ENCODE measurements around the gene IGSF3. TPM values are rescaled to one million over a fixed set of nuclear protein-coding genes. Genes with fewer than 3 reads are reported as not detected.

Gene IGSF3
- total and polyA plus RNA-seq, 2 of the 13 experiments (the other 11 are each of a cell fraction or from before 2014, with no cell fraction given): 0.11 to 0.16 TPM

GRCh38 chr1:116538544-116538943, 129.0 kb downstream of the IGSF3 start (continued):
- TF ChIP-seq THAP9 (CRISPR knock-in tag; IDR thresholded peaks at IDR 0.05; ENCODE audit: borderline replicate concordance): no peak
- TF ChIP-seq RBFOX2 (IDR thresholded peaks at IDR 0.05; ENCODE audit: low read depth, low read length): no peak
- no peak for TF ChIP-seq PAF1 (CRISPR knock-in tag; IDR thresholded peaks at IDR 0.05)
- TF ChIP-seq ZNF251 (CRISPR knock-in tag; IDR thresholded peaks at IDR 0.05): no peak
- TF ChIP-seq HNF4A (CRISPR knock-in tag; IDR thresholded peaks at IDR 0.05): peak; percentile 53
- peak; percentile 98 for TF ChIP-seq FOSL2 (CRISPR knock-in tag; IDR thresholded peaks at IDR 0.05)
- no peak for TF ChIP-seq ARNTL (CRISPR knock-in tag; IDR thresholded peaks at IDR 0.05)
- no peak for TF ChIP-seq SP5 (CRISPR knock-in tag; IDR thresholded peaks at IDR 0.05; ENCODE audit: borderline replicate concordance, low read depth)
- TF ChIP-seq CTCF (CRISPR knock-in tag; IDR thresholded peaks at IDR 0.05): no peak
- TF ChIP-seq ZBTB7B (CRISPR knock-in tag; IDR thresholded peaks at IDR 0.05): no peak
- no peak for TF ChIP-seq ZNF780A (CRISPR knock-in tag; IDR thresholded peaks at IDR 0.05)
- TF ChIP-seq MYPOP (CRISPR knock-in tag; IDR thresholded peaks at IDR 0.05): no peak
- TF ChIP-seq SAP130 (CRISPR knock-in tag; IDR thresholded peaks at IDR 0.05; ENCODE audit: low read depth): peak; percentile 71
- no peak for TF ChIP-seq MAZ (IDR thresholded peaks at IDR 0.05; ENCODE audit: borderline replicate concordance, low read depth, low read length)
- no peak for TF ChIP-seq MAZ (CRISPR knock-in tag; IDR thresholded peaks at IDR 0.05; ENCODE audit: low read depth)
- peak; percentile 57 for TF ChIP-seq ONECUT2 (CRISPR knock-in tag; IDR thresholded peaks at IDR 0.05)
- TF ChIP-seq IKZF5 (CRISPR knock-in tag; IDR thresholded peaks at IDR 0.05): no peak
- TF ChIP-seq ATF7 (IDR thresholded peaks at IDR 0.05): peak; percentile 53; the same call in 1 of the 2 replicates
- no peak for TF ChIP-seq ATF7 (CRISPR knock-in tag; IDR thresholded peaks at IDR 0.05)
- no peak for TF ChIP-seq HNF1A (IDR thresholded peaks at IDR 0.05; ENCODE audit: low read depth)
- no peak for TF ChIP-seq HNF1A (CRISPR knock-in tag; IDR thresholded peaks at IDR 0.05; ENCODE audit: borderline replicate concordance)
- TF ChIP-seq SALL1 (CRISPR knock-in tag; IDR thresholded peaks at IDR 0.05): peak; percentile 51; the same call in 1 of the 2 replicates
